GM23338 (cell line): ENCODE measurements around the gene STON1. TPM values are rescaled to one million over a fixed set of nuclear protein-coding genes. Genes with fewer than 3 reads are reported as not detected.

Experiments
- ATAC-seq: fragments of 200-7000 bp; cut with Tn5 transposase; 3 replicates; pipeline ENCODE4 v1.9.1; 2020
- DNase-seq: peaks from one replicate; pipeline ENCODE4 v3.0.0-alpha.2; 2015; ENCODE audit warnings: low spot score
- H2AFZ ChIP-seq: fragments of 200-600 bp; sonication (generic); 2 replicates; pipeline ENCODE4 v1.8.0; 2016; ENCODE audit warnings: antibody characterized with exemption, mild to moderate bottlenecking, moderate library complexity
- H3F3A ChIP-seq: fragments of 200-600 bp; sonication (generic); replicated peaks from 2 replicates; pipeline ENCODE4 v1.8.0; 2017; ENCODE audit warnings: antibody characterized with exemption, mixed run types, low read depth
- H3K27ac ChIP-seq: fragments of 200-600 bp; sonication (generic); 2 replicates; pipeline ENCODE4 v1.6.1; 2016; ENCODE audit warnings: low read depth
- H3K27me3 ChIP-seq: fragments of 200-600 bp; sonication (generic); 2 replicates; pipeline ENCODE4 v1.8.0; 2016; ENCODE audit warnings: mild to moderate bottlenecking, mixed run types, moderate library complexity; ENCODE audit not compliant: insufficient read depth
- H3K36me3 ChIP-seq: fragments of 200-600 bp; sonication (generic); 2 replicates; pipeline ENCODE4 v1.8.0; 2016; ENCODE audit warnings: mild to moderate bottlenecking; ENCODE audit not compliant: insufficient read depth
- H3K4me1 ChIP-seq: fragments of 200-600 bp; sonication (generic); 2 replicates; pipeline ENCODE4 v1.8.0; 2016; ENCODE audit warnings: mild to moderate bottlenecking, moderate library complexity; ENCODE audit not compliant: insufficient read depth
- H3K4me2 ChIP-seq: fragments of 200-600 bp; sonication (generic); 2 replicates; pipeline ENCODE4 v1.7.1; 2017; ENCODE audit warnings: mixed run types
- H3K4me3 ChIP-seq: fragments of 200-600 bp; sonication (generic); 2 replicates; pipeline ENCODE4 v1.6.1; 2016; ENCODE audit warnings: mixed run types
- H3K79me2 ChIP-seq: fragments of 200-600 bp; sonication (generic); replicated peaks from 2 replicates; pipeline ENCODE4 v1.8.0; 2017; ENCODE audit warnings: mild to moderate bottlenecking; ENCODE audit not compliant: insufficient read depth
- H3K9me2 ChIP-seq: fragments of 200-600 bp; sonication (generic); 2 replicates; pipeline ENCODE4 v1.8.0; 2017; ENCODE audit not compliant: insufficient read depth
- H4K20me1 ChIP-seq: fragments of 200-600 bp; sonication (generic); replicated peaks from 2 replicates; pipeline ENCODE4 v1.8.0; 2017; ENCODE audit warnings: mild to moderate bottlenecking; ENCODE audit not compliant: insufficient read depth
- H3K27ac Mint-ChIP-seq: 2 replicates; pipeline ENCODE4 v1.8.0; 2020; ENCODE audit warnings: inconsistent platforms, mild to moderate bottlenecking, moderate library complexity, mixed read lengths
- H3K27me3 Mint-ChIP-seq: 3 replicates; pipeline ENCODE4 v1.8.0; 2022; ENCODE audit warnings: low read depth, mild to moderate bottlenecking, moderate library complexity, mixed read lengths, inconsistent platforms; ENCODE audit not compliant: insufficient read depth, poor library complexity
- H3K36me3 Mint-ChIP-seq: 3 replicates; pipeline ENCODE4 v1.8.0; 2021; ENCODE audit warnings: low read depth, mild to moderate bottlenecking, inconsistent platforms, moderate library complexity, mixed read lengths
- H3K4me1 Mint-ChIP-seq: 3 replicates; pipeline ENCODE4 v1.8.0; 2020; ENCODE audit warnings: mild to moderate bottlenecking, inconsistent platforms, mixed read lengths
- H3K4me3 Mint-ChIP-seq: 3 replicates; pipeline ENCODE4 v1.8.0; 2021; ENCODE audit warnings: moderate library complexity, mild to moderate bottlenecking, inconsistent platforms, mixed read lengths
- H3K9me3 Mint-ChIP-seq: 3 replicates; pipeline ENCODE4 v1.8.0; 2020; ENCODE audit warnings: moderate library complexity, mild to moderate bottlenecking, inconsistent platforms, mixed read lengths
- CTCF ChIP-seq, 2 experiments: fragments of 200-600 bp in 1 of 2; sonication (generic) in 1 of 2; conservative IDR thresholded peaks; 2 replicates each; pipeline versions ENCODE4 v1.5.1 to v1.6.1; 2016 to 2017; ENCODE audit warnings: antibody characterized with exemption in 2 of 2, low read depth in 2 of 2, mild to moderate bottlenecking in 2 of 2, moderate library complexity in 1 of 2
- ETS1 ChIP-seq: IDR thresholded peaks from 2 replicates; pipeline ENCODE4 v1.6.1; 2016; ENCODE audit warnings: antibody characterized with exemption
- JUNB ChIP-seq: IDR thresholded peaks from one replicate; pipeline ENCODE4 v1.6.1; 2016; ENCODE audit warnings: antibody characterized with exemption; ENCODE audit not compliant: unreplicated experiment
- NANOG ChIP-seq: IDR thresholded peaks from 2 replicates; pipeline ENCODE4 v1.6.1; 2016; ENCODE audit warnings: antibody characterized with exemption, borderline replicate concordance
- POLR2AphosphoS5 ChIP-seq: IDR thresholded peaks from 2 replicates; pipeline ENCODE4 v1.6.1; 2016; ENCODE audit warnings: antibody characterized with exemption, low read depth
- REST ChIP-seq: IDR thresholded peaks from one replicate; pipeline ENCODE4 v1.6.1; 2018; ENCODE audit warnings: antibody characterized with exemption; ENCODE audit not compliant: unreplicated experiment
- STAT1 ChIP-seq: IDR thresholded peaks from one replicate; pipeline ENCODE4 v1.6.1; 2016; ENCODE audit warnings: antibody characterized with exemption; ENCODE audit not compliant: unreplicated experiment
- ZNF331 ChIP-seq: fragments of 250-450 bp; sonication (Bioruptor Pico); IDR thresholded peaks from 2 replicates; pipeline ENCODE4 v1.5.0; 2020; ENCODE audit warnings: low read depth, mild to moderate bottlenecking, moderate library complexity
- ZNF462 ChIP-seq: fragments of 250-450 bp; sonication (Bioruptor Pico); IDR thresholded peaks from 2 replicates; pipeline ENCODE4 v1.5.0; 2020; ENCODE audit warnings: mild to moderate bottlenecking, moderate library complexity
- polyA plus RNA-seq: library from polyadenylated mRNA; unstranded; fragments of >200 nt; fragmentation: Nextera tagmentation; extraction: Ambion mirVana; gene quantifications from 2 replicates; pipeline ENCODE4 v1.2.1, GENCODE V29; 2016
- total RNA-seq: library from RNA; depleted of rRNA; stranded (reverse); fragments of >200 nt; shearing (Covaris generic); gene quantifications from 2 replicates; pipeline ENCODE4 v1.2.3, GENCODE V29; 2014

The STON1 gene
- total and polyA plus RNA-seq, 2 experiments from 2014 or later, result 5.4 to 14.4 TPM

GRCh38 chr2:48569433-48569832 lies 39.5 kb downstream of the STON1 start (continued):
- TF ChIP-seq ZNF462 (CRISPR knock-in tag), result no peak
- no peak for TF ChIP-seq POLR2AphosphoS5
- TF ChIP-seq NANOG, result no peak
- no peak for TF ChIP-seq JUNB
- no peak for TF ChIP-seq ETS1

GRCh38 chr2:48572816-48573215 lies 42.9 kb downstream of the STON1 start:
- Mint-ChIP-seq H3K4me3 (no peak overlapping the region), H3K9me3 (no peaks in the 10 kb centered on the region), H3K4me1 (no peaks in the 10 kb centered on the region), H3K27ac (no peak overlapping the region), H3K27me3 (peaks cover 6% of the 10 kb centered on the region), H3K36me3 (no peaks in the 10 kb centered on the region)
- H3K4me2 ChIP-seq, result no peak overlapping the region
- H3K27me3 ChIP-seq, result no peaks in the 10 kb centered on the region
- no peaks in the 10 kb centered on the region for H3K79me2 ChIP-seq
- H3F3A ChIP-seq, result no peaks in the 10 kb centered on the region
- peak; percentile 19 for DNase-seq
- no peaks in the 10 kb centered on the region for H3K36me3 ChIP-seq
- no peaks in the 10 kb centered on the region for H3K9me2 ChIP-seq
- H3K4me3 ChIP-seq, result no peak overlapping the region
- H4K20me1 ChIP-seq, result no peaks in the 10 kb centered on the region
- H2AFZ ChIP-seq, result no peak overlapping the region
- ATAC-seq, result peak; percentile 78
- no peaks in the 10 kb centered on the region for H3K4me1 ChIP-seq
- no peak overlapping the region for H3K27ac ChIP-seq
- TF ChIP-seq CTCF (conservative IDR thresholded peaks at IDR 0.05; ENCODE audit: low read depth in 2 of 2) (no peak), STAT1 (no peak), REST (no peak), JUNB (no peak), POLR2AphosphoS5 (no peak), ZNF331 (no peak)
